Calu3 (cell line): ENCODE measurements around the gene MAML3. TPM values are rescaled to one million over a fixed set of nuclear protein-coding genes. Genes with fewer than 3 reads are reported as not detected.

Experiments
- BruUV-seq: library from RNA; stranded (reverse); fragments of 400-500 nt; replicated peaks from 2 replicates; lab custom pipeline; 2021; lab: Mats Ljungman, UMichigan
- CTCF ChIA-PET: fragments of 300-600 bp; sonication (Branson Sonifier 250); formaldehyde crosslinking; loops from one replicate; lab custom pipeline; 2022; ENCODE audit warnings: antibody characterized with exemption; lab: Charles Lee
- DNase-seq: peaks from one replicate; pipeline ENCODE4 v3.0.0; 2022
- H3K27ac Mint-ChIP-seq: one replicate; pipeline ENCODE4 v1.8.0; 2022; ENCODE audit warnings: mixed read lengths; ENCODE audit not compliant: unreplicated experiment
- H3K27me3 Mint-ChIP-seq: one replicate; pipeline ENCODE4 v1.8.0; 2022; ENCODE audit warnings: mixed read lengths; ENCODE audit not compliant: unreplicated experiment
- H3K36me3 Mint-ChIP-seq: one replicate; pipeline ENCODE4 v1.8.0; 2022; ENCODE audit warnings: mild to moderate bottlenecking, moderate library complexity, mixed read lengths; ENCODE audit not compliant: insufficient read depth, unreplicated experiment
- H3K4me1 Mint-ChIP-seq: one replicate; pipeline ENCODE4 v1.8.0; 2022; ENCODE audit warnings: mild to moderate bottlenecking, low read depth, mixed read lengths; ENCODE audit not compliant: unreplicated experiment
- H3K4me3 Mint-ChIP-seq: one replicate; pipeline ENCODE4 v1.8.0; 2022; ENCODE audit warnings: mild to moderate bottlenecking, low read depth, moderate library complexity, mixed read lengths; ENCODE audit not compliant: unreplicated experiment
- H3K9me3 Mint-ChIP-seq: one replicate; pipeline ENCODE4 v1.8.0; 2022; ENCODE audit warnings: low read depth, mixed read lengths; ENCODE audit not compliant: unreplicated experiment
- CTCF ChIP-seq: fragments of 200-600 bp; IDR thresholded peaks from one replicate; pipeline ENCODE4 v1.8.0; 2022; ENCODE audit warnings: antibody characterized with exemption; ENCODE audit not compliant: unreplicated experiment
- intact Hi-C: fragments of 100-400 bp; cut with micrococcal nuclease; formaldehyde crosslinking; loops from one replicate; pipeline ENCODE4 v1.10.0; 2022; ENCODE audit not compliant: unreplicated experiment
- total RNA-seq: library from RNA; stranded (reverse); gene quantifications from 2 replicates; pipeline ENCODE4 v1.2.3, GENCODE V29; 2022

Gene MAML3
- total RNA-seq, 1 experiment from 2014 or later: 4.0 TPM

DNA sequence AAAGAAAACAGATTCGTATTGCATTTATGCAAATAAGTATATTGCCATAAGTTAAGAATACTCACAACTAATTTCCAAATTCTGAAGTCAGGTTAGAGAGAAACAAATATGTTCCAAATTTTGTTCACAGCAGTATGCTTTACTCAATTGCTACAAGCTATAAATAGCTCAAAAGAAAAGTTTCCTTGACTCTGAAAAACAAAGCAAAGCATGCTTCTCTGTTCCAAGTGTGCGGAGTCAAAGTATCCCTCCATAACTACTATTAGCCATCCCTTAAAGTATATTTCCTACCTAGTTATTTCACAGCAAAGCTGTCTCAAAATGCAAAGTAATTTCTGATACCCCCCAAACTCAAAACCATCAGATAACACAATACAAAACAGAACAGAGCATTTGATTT is 441.1 kb downstream of the MAML3 start:
- Mint-ChIP-seq H3K9me3 (no peaks in the 10 kb centered on the region), H3K4me1 (no peaks in the 10 kb centered on the region), H3K36me3 (no peaks in the 10 kb centered on the region), H3K27me3 (no peaks in the 10 kb centered on the region), H3K4me3 (no peak overlapping the region), H3K27ac (no peak overlapping the region)
- no peak for TF ChIP-seq CTCF
- intact Hi-C loops: no loop called here
- CTCF ChIA-PET: no interaction called here
- no peak for DNase-seq
- no TSS peak for BruUV-seq

DNA sequence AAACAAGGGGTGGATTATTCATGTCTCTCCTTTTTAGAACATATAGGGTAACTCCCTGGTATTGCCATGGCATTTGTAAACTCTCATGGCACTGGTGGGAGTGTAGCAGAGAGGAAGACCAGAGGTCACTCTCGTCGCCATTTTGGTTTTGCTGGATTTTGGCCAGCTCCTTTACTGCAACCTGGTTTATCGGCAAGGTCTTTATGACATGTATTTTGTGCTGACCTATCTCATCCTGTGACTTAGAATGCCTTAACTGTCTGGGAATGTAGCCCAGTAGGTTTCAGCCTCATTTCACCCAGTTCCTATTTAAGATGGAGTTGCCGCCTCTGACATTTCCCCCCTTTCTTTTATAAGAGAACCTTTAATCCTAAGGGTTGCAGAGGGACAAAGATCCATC is 442.5 kb downstream of the MAML3 start:
- H3K4me1 Mint-ChIP-seq: no peaks in the 10 kb centered on the region
- BruUV-seq: no TSS peak
- H3K9me3 Mint-ChIP-seq: no peaks in the 10 kb centered on the region
- TF ChIP-seq CTCF: no peak
- H3K4me3 Mint-ChIP-seq: no peak overlapping the region
- H3K27ac Mint-ChIP-seq: no peak overlapping the region
- CTCF ChIA-PET: no interaction called here
- no peaks in the 10 kb centered on the region for H3K36me3 Mint-ChIP-seq
- intact Hi-C loops: no loop called here
- no peaks in the 10 kb centered on the region for H3K27me3 Mint-ChIP-seq
- DNase-seq: no peak

DNA sequence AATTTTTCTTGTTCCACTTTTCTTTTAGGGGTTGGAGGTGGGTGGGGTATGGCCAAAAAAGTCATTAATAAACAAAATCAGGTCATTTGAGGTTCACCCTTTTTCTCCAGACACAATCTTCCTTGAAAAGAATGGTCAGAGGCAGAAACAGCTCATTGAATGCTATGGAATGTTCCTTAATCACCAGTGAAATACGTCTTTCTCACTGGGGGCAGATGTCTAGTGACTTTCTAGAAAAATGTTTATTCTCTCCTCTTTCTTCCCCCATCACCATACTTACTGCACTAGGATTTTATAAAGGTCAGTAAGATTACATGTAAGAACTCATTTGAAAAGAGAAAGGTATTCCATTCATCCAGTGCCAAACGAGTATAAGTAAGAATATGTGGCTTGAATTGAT is 443.9 kb downstream of the MAML3 start:
- TF ChIP-seq CTCF: no peak
- intact Hi-C loops: no loop called here
- Mint-ChIP-seq H3K9me3 (no peaks in the 10 kb centered on the region), H3K4me1 (no peaks in the 10 kb centered on the region), H3K27me3 (no peaks in the 10 kb centered on the region), H3K4me3 (no peak overlapping the region), H3K27ac (no peak overlapping the region), H3K36me3 (no peaks in the 10 kb centered on the region)
- CTCF ChIA-PET: no interaction called here
- no TSS peak for BruUV-seq
- no peak for DNase-seq

GRCh38 chr4:139709660-139710059 is 444.3 kb downstream of the MAML3 start:
- no TSS peak for BruUV-seq
- no peaks in the 10 kb centered on the region for H3K9me3 Mint-ChIP-seq
- CTCF ChIA-PET: no interaction called here
- no peak overlapping the region for H3K27ac Mint-ChIP-seq
- no peak for DNase-seq
- H3K4me1 Mint-ChIP-seq: no peaks in the 10 kb centered on the region
- H3K36me3 Mint-ChIP-seq: no peaks in the 10 kb centered on the region
- intact Hi-C loops: no loop called here
- H3K27me3 Mint-ChIP-seq: no peaks in the 10 kb centered on the region
- TF ChIP-seq CTCF: no peak
- no peak overlapping the region for H3K4me3 Mint-ChIP-seq
